Muscle of leg (tissue), 11 donors: ENCODE measurements around the gene KLK2. TPM values are rescaled to one million over a fixed set of nuclear protein-coding genes. Genes with fewer than 3 reads are reported as not detected.
"Not testable (repeated sequence)": the region's sequence is repeated elsewhere in the genome, so short reads cannot be mapped to it uniquely, and the experiment has no call there.

ENCODE experiments used
- DNase-seq: peaks from one replicate; pipeline ENCODE4 v3.0.0; 2013
- H3K27ac ChIP-seq: one replicate; pipeline ENCODE4 v1.5.1; 2013; ENCODE audit warnings: mild to moderate bottlenecking, low read length, control low read depth
- H3K27me3 ChIP-seq: one replicate; pipeline ENCODE4 v1.6.1; 2013; ENCODE audit warnings: low read length; ENCODE audit not compliant: control insufficient read depth, insufficient read depth
- H3K36me3 ChIP-seq: one replicate; pipeline ENCODE4 v1.6.1; 2013; ENCODE audit warnings: low read length; ENCODE audit not compliant: control insufficient read depth, insufficient read depth
- H3K4me1 ChIP-seq: one replicate; pipeline ENCODE4 v1.6.1; 2013; ENCODE audit warnings: low read length; ENCODE audit not compliant: control insufficient read depth, insufficient read depth
- H3K4me3 ChIP-seq: one replicate; pipeline ENCODE4 v1.5.1; 2013; ENCODE audit warnings: low read length, control low read depth
- H3K9me3 ChIP-seq: replicated peaks from 2 replicates; pipeline ENCODE4 v1.6.1; 2013; ENCODE audit warnings: low read depth, low read length; ENCODE audit not compliant: control insufficient read depth
- WGBS: methylation state at CpG from one replicate; pipeline ENCODE4 v1.1.5; 2013; ENCODE audit warnings: missing lambda C conversion rate; ENCODE audit not compliant: insufficient coverage; 5-methylcytosine and 5-hydroxymethylcytosine counted together
- polyA plus RNA-seq, 8 donors: library from polyadenylated mRNA; unstranded; fragments of 120-200 nt; gene quantifications; one replicate each; pipeline versions ENCODE4 v1.2.1 to v1.2.3, GENCODE V29; 2013; ENCODE audit warnings: inconsistent platforms in 1 of 8, low replicate concordance in 1 of 8; ENCODE audit not compliant: insufficient read length in 8 of 8, insufficient read depth in 1 of 8
- total RNA-seq: library from RNA; stranded (reverse); fragments of 120-200 nt; gene quantifications from one replicate; pipeline ENCODE4 v1.2.4, GENCODE V29; 2013

Gene KLK2
- total and polyA plus RNA-seq, 9 donors: 0.30 TPM; not detected in 8

DNA sequence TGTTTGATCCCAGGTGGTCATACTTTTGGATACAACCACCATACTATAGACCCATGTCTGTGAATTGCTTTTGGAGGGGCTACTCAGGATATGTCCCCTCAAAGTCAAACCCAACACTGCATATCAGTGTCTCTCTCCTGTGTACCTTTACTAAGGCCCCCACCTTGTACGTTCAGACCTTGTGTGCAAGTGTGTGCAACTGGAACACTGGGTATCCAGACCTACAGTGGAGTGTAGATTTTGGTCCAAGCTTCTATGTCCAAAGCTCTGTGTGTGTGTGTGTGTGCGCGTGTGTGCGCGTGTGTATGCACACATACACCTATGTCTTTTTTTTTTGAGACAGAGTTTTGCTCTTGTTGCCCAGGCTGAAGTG is 18.0 kb downstream of the KLK2 start:
- DNase-seq: no peak
- no peaks in the 10 kb centered on the region for H3K9me3 ChIP-seq
- no peaks in the 10 kb centered on the region for H3K27me3 ChIP-seq
- H3K36me3 ChIP-seq: no peaks in the 10 kb centered on the region
- no peak overlapping the region for H3K27ac ChIP-seq
- H3K4me3 ChIP-seq: no peak overlapping the region
- 100% methylated on average over 2 of the region's 5 CpGs for WGBS
- peaks cover 5% of the 10 kb centered on the region for H3K4me1 ChIP-seq

DNA sequence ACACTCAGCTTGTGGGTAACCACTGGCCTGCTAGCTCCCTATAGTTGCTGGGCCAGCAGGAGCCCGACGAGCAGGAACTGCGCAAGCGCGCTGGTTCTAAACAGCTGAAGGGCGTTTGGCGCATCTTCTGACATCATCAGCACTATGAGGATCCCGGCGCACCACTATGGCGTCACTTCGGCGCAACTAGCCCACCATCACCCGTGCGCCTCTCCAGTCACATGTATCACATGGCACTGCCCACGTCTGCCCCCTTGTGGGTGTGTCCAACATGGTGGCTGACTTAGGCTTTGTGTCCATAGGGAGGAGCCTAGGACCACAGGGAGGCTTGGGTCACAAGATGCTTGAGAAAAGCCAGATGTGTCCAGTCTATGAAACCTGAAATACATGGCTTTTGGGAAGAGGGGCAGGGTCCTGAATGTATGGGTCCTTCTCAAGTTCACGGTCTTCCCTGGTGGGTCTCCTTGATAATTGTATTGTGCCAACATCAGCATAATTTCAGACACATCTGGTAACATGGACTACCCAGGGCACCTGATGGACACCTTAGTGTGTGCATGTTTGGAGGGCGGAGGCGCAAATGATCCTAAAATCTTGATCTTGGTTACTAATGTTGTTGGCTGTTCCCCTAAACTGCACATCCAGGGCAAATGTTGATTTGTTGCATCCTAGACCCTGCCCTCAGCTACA is 20.0 kb downstream of the KLK2 start:
- no peak overlapping the region for H3K4me3 ChIP-seq
- no peak overlapping the region for H3K27ac ChIP-seq
- DNase-seq: no peak
- no peaks in the 10 kb centered on the region for H3K9me3 ChIP-seq
- 96% methylated on average over 8 of the region's 18 CpGs for WGBS
- no peaks in the 10 kb centered on the region for H3K36me3 ChIP-seq
- H3K27me3 ChIP-seq: no peaks in the 10 kb centered on the region
- H3K4me1 ChIP-seq: peaks cover 5% of the 10 kb centered on the region

DNA sequence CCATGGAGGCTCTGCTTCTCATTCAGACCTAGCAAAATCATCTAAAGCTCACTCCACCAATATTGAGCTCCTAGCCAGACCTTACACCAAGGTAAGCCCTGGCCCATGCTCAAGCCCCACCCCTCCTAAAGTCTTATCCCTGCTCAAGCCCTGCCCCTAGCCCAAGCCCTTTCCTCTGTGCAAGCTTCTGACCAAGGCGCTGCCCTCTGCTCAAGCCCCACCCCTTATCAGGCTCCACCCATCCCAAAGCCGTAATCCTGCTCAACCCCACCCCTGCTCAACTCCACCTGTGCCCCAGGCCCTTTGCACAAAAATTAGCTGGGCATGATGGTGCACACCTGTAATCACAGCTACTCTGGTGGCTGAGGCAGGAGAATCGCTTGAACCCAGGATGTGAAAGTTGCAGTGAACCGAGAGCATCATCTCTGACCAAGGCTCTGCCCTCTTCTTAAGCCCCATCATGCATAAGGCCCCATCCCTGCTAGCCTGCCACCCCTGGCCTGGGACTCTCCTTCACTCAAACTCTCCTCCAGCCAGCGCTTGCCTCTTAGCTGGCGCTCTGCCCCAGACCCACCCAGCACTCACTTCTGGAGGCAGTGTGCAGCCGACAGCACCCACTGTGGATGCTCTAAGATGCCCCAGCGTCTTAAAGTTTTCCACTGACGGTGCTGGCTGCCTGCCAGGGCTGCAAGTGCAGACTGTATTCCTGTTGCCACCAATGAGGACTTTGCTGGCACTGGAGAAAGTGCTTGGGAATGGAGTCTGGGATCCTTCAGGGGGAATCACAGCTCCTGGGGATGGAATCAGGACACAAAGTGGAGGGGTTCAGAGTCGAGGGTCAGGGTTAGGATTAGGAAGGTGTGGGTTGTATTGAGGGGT is 21.5 kb downstream of the KLK2 start:
- Histone ChIP-seq H3K4me3 (no peak overlapping the region), H3K4me1 (peaks cover 4% of the 10 kb centered on the region), H3K27me3 (no peaks in the 10 kb centered on the region), H3K9me3 (no peaks in the 10 kb centered on the region), H3K36me3 (no peaks in the 10 kb centered on the region), H3K27ac (no peak overlapping the region)
- no peak for DNase-seq
- 65% methylated on average over 10 of the region's 10 CpGs for WGBS

DNA sequence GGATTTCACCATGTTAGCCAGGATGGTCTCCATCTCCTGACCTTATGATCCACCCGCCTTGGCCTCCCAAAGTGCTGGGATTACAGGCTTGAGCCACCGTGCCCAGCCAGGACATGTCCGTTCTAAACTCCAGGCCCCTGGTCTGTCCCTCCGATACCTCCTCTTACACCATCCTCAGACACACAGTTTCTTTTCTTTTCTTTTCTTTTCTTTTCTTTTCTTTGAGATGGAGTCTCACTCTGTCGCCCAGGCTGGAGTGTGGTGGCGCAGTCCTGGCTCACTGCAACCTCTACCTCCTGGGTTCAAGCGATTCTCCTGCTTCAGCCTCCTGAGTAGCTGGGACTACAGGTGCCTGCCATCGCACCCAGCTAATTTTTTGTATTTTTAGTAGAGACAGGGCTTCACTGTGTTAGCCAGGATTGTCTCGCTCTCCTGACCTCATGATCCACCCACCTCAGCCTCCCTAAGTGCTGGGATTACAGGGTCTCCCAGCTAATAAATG is 22.9 kb downstream of the KLK2 start:
- 69% methylated on average over 7 of the region's 9 CpGs for WGBS
- H3K27ac ChIP-seq, H3K27me3 ChIP-seq, H3K36me3 ChIP-seq, H3K9me3 ChIP-seq, H3K4me1 ChIP-seq, H3K4me3 ChIP-seq, DNase-seq: not testable (repeated sequence)

DNA sequence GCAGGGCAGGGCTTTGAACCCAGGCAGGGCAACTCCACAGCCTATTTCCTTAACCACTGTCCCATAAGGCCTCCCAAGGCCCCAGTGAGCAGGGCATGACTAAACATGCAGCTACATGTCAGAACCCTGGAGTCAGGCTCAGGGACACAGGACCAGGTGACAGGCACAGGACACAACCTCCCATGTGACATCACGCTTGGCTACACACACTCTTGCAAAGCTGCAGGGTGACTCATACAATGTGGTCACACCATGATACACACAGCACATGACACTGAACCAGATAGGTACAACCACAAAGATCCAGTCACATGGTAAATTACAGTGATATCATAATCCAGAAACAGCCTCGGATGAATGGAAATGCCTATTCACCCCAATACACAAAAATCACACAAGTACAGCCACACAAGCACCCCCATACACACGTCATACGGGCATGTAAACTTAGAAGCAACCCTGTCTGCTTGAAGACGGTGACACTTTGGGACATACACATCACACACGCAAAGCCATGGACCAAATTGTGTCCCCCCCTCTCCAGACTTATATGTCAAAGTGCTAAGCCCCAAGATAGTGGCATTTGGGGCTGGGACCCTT is 23.5 kb downstream of the KLK2 start:
- Histone ChIP-seq H3K36me3 (no peaks in the 10 kb centered on the region), H3K27ac (no peak overlapping the region), H3K4me1 (no peaks in the 10 kb centered on the region), H3K4me3 (no peak overlapping the region), H3K27me3 (no peaks in the 10 kb centered on the region), H3K9me3 (no peaks in the 10 kb centered on the region)
- DNase-seq: no peak
- 60% methylated on average over 4 of the region's 6 CpGs for WGBS

DNA sequence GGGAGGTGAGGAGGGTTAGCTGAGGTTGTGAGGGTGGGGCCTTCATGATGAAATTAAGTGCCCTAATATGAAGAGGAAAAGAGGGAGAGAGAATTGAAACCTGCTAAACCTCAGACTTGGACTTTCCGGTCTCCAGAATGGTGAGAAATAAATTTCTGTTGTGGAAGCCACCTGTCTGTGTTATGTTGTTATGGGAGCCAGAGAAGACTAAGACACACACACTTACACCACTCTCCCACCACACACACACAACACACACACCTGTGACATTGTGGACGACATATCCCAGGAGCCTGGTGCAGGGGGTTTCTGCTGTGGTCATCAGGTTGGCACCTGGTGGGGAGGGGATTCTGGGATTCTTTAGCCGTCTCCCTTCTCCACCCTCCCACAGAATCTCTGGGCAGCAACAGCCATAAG is 24.0 kb downstream of the KLK2 start:
- no peaks in the 10 kb centered on the region for H3K36me3 ChIP-seq
- H3K4me3 ChIP-seq: no peak overlapping the region
- no CpG with 5 or more reads among the region's 3 CpGs for WGBS
- H3K27ac ChIP-seq: no peak overlapping the region
- H3K4me1 ChIP-seq: no peaks in the 10 kb centered on the region
- no peaks in the 10 kb centered on the region for H3K9me3 ChIP-seq
- H3K27me3 ChIP-seq: no peaks in the 10 kb centered on the region
- DNase-seq: no peak

DNA sequence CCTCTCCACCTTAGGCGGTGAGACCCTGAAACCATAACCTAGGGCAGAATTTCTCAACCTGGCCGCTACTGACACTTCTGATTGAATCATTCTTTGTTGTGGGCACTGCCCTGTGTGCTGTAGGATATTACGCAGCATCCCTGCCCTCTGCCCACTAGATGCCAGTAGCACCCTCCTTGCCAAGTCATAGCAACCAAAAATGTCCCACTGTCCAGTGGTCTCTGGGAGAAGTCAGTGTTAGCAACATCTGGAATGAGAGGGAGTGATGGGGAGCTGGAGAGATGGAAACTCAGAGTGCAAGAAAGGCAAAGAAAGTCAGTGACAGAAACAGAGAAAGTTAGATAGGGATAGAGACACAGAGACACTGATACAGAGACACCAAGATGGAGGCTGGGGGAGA is 24.4 kb downstream of the KLK2 start:
- H3K36me3 ChIP-seq: no peaks in the 10 kb centered on the region
- H3K4me1 ChIP-seq: no peaks in the 10 kb centered on the region
- H3K9me3 ChIP-seq: no peaks in the 10 kb centered on the region
- H3K27ac ChIP-seq: no peak overlapping the region
- no peaks in the 10 kb centered on the region for H3K27me3 ChIP-seq
- DNase-seq: no peak
- H3K4me3 ChIP-seq: no peak overlapping the region
- WGBS: 83% methylated on average over 1 of the region's 3 CpGs

DNA sequence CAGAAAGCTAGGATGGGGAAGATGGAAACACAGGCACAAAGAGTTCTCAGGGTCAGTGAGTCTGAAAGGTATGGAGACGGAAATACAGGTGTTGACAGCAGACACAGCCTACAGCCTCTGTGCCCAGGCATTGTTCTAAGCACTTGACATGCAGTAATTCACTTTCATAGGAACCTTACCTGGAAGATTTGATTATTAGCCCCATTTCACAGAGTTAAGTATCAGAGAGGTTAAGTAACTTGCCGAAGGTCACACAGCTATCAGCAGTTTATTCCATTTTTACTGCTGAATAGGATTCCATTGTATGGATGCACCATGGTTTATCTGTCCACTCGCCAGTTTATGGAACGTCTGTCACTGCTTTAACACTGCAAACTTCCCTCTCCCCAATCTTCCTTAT is 24.8 kb downstream of the KLK2 start:
- H3K4me3 ChIP-seq: no peak overlapping the region
- H3K9me3 ChIP-seq: no peaks in the 10 kb centered on the region
- H3K27ac ChIP-seq: no peak overlapping the region
- H3K27me3 ChIP-seq: no peaks in the 10 kb centered on the region
- DNase-seq: no peak
- no peaks in the 10 kb centered on the region for H3K4me1 ChIP-seq
- 68% methylated on average over 2 of the region's 4 CpGs for WGBS
- no peaks in the 10 kb centered on the region for H3K36me3 ChIP-seq

DNA sequence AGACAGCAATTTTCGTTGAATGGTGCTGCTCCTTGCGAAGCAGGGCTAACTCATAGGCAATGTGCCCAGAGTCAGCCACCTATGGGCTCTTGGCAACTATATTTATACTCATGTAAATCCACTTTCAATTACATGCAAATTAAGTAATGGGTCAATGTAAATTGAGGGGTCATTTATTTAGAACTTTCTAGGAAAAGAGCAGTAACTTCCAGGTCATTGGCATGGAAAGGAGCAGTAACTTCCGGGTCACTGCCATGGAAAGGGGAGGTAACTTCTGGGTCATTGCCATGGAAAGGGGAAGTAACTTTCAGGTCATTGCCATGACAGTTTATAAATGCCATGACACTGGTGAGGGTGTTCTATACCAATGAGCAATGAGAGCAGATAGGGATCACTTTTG is 26.3 kb downstream of the KLK2 start:
- H3K27ac ChIP-seq: no peak overlapping the region
- H3K9me3 ChIP-seq: no peaks in the 10 kb centered on the region
- no peaks in the 10 kb centered on the region for H3K4me1 ChIP-seq
- no peaks in the 10 kb centered on the region for H3K36me3 ChIP-seq
- no peaks in the 10 kb centered on the region for H3K27me3 ChIP-seq
- H3K4me3 ChIP-seq: no peak overlapping the region
- DNase-seq: no peak
- 100% methylated on average over 1 of the region's 3 CpGs for WGBS

DNA sequence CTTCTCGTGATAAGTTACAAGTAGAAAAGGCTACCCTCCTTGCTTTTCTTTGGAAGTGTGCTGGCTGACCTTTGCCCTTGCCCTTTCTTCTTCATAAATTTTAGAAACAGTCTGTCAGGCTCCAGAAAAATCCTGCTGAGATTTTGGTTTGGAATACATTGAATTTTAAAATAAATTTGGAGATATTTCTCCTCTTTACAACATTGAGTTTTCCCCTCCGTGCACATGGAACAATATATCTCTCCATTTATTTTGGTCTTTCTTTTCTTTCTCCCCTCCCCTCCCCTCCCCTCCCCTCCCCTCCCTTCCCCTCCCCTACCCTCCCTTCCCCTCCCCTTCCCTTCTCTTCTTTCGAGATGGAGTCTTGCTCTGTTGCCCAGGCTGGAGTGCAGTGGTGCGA is 29.4 kb downstream of the KLK2 start:
- no peak for DNase-seq
- Histone ChIP-seq H3K9me3 (no peaks in the 10 kb centered on the region), H3K36me3 (no peaks in the 10 kb centered on the region), H3K4me3 (no peak overlapping the region), H3K4me1 (no peaks in the 10 kb centered on the region), H3K27me3 (peaks cover 6% of the 10 kb centered on the region), H3K27ac (no peak overlapping the region)
- WGBS: 55% methylated on average over 2 of the region's 4 CpGs
